Keratinocyte (primary cell): ENCODE measurements around the gene VWDE. TPM values are rescaled to one million over a fixed set of nuclear protein-coding genes. Genes with fewer than 3 reads are reported as not detected.

Experiments used
- DNase-seq: peaks from one replicate; pipeline ENCODE4 v3.0.0-alpha.2; 2011; ENCODE audit warnings: low read depth, missing footprints, low spot score
- FAIRE-seq: peaks from 2 replicates; lab custom pipeline; 2011; peaks lifted over from hg19 to GRCh38; lab: Jason Lieb, UNC
- H2AFZ ChIP-seq: 2 replicates; pipeline ENCODE4 v1.6.0; 2012; ENCODE audit warnings: low read length, control low read depth, inconsistent platforms; ENCODE audit not compliant: control insufficient read depth
- H3K27ac ChIP-seq: 2 replicates; pipeline ENCODE4 v1.5.1; 2011; ENCODE audit warnings: low read length; ENCODE audit not compliant: control insufficient read depth, insufficient read depth
- H3K27me3 ChIP-seq: 3 replicates; pipeline ENCODE4 v1.6.0; 2011; ENCODE audit warnings: low read length; ENCODE audit not compliant: control insufficient read depth, insufficient read depth; ENCODE audit errors: extremely low read depth
- H3K36me3 ChIP-seq, 2 experiments: 2 replicates in 1 of 2; 3 replicates in 1 of 2; pipeline ENCODE4 v1.5.1; 2011; ENCODE audit warnings: low read length in 2 of 2, mild to moderate bottlenecking in 1 of 2; ENCODE audit not compliant: control insufficient read depth in 2 of 2, insufficient read depth in 2 of 2; ENCODE audit errors: extremely low read depth in 1 of 2
- H3K4me1 ChIP-seq: 3 replicates; pipeline ENCODE4 v1.5.1; 2011; ENCODE audit warnings: low read length; ENCODE audit not compliant: control insufficient read depth, insufficient read depth; ENCODE audit errors: extremely low read depth
- H3K4me2 ChIP-seq: 3 replicates; pipeline ENCODE4 v1.6.0; 2011; ENCODE audit warnings: low read depth, low read length; ENCODE audit not compliant: control insufficient read depth, insufficient read depth; ENCODE audit errors: extremely low read depth
- H3K4me3 ChIP-seq, 3 experiments: fragments of 200-600 bp in 1 of 3; sonication (generic) in 1 of 3; 2 replicates in 2 of 3; 3 replicates in 1 of 3; pipeline ENCODE4 v1.5.1; 2011 to 2016; ENCODE audit warnings: low read length in 3 of 3, mild to moderate bottlenecking in 3 of 3, control low read depth in 2 of 3, inconsistent platforms in 1 of 3, low read depth in 1 of 3, mixed read lengths in 1 of 3, mixed run types in 1 of 3, moderate library complexity in 1 of 3; ENCODE audit not compliant: control insufficient read depth in 2 of 3, insufficient read depth in 2 of 3; ENCODE audit errors: extremely low read depth in 1 of 3
- H3K79me2 ChIP-seq: 2 replicates; pipeline ENCODE4 v1.6.0; 2012; ENCODE audit warnings: low read length; ENCODE audit not compliant: control insufficient read depth, insufficient read depth
- H3K9ac ChIP-seq: 3 replicates; pipeline ENCODE4 v1.6.0; 2011; ENCODE audit warnings: low read length; ENCODE audit not compliant: control insufficient read depth, insufficient read depth; ENCODE audit errors: extremely low read depth
- H3K9me1 ChIP-seq: 3 replicates; pipeline ENCODE4 v1.6.0; 2011; ENCODE audit warnings: low read length; ENCODE audit not compliant: control insufficient read depth, insufficient read depth; ENCODE audit errors: extremely low read depth
- H3K9me3 ChIP-seq: 2 replicates; pipeline ENCODE4 v1.5.1; 2012; ENCODE audit warnings: low read depth, low read length; ENCODE audit not compliant: control insufficient read depth
- H4K20me1 ChIP-seq: 3 replicates; pipeline ENCODE4 v1.6.0; 2011; ENCODE audit warnings: low read length; ENCODE audit not compliant: control insufficient read depth, insufficient read depth; ENCODE audit errors: extremely low read depth
- CTCF ChIP-seq, 3 experiments: IDR thresholded peaks in 1 of 3; conservative IDR thresholded peaks in 1 of 3; optimal IDR thresholded peaks in 1 of 3; 2 replicates in 2 of 3; 3 replicates in 1 of 3; pipeline versions ENCODE3 to v1.5.1; 2011; ENCODE audit warnings: low read length in 3 of 3, mild to moderate bottlenecking in 3 of 3, moderate library complexity in 2 of 3, control low read depth in 1 of 3, inconsistent platforms in 1 of 3; ENCODE audit not compliant: insufficient read depth in 2 of 3; ENCODE audit errors: extremely low read depth in 1 of 3
- EZH2 ChIP-seq: IDR thresholded peaks from one replicate; pipeline ENCODE4 v1.6.1; 2012; ENCODE audit warnings: inconsistent platforms, mild to moderate bottlenecking, low read length, moderate library complexity
- dilution Hi-C: fragments of 300-500 bp; cut with MboI; formaldehyde crosslinking; loops from one replicate; pipeline ENCODE4 v1.7.0; 2020; ENCODE audit warnings: low sequenced_read_pairs; ENCODE audit not compliant: extremely low pct_ligation_motif_present
- polyA plus RNA-seq, 5 experiments: library from polyadenylated mRNA; depleted of rRNA in 3 of 5; stranded (reverse) in 3 of 5; stranded (forward) in 1 of 5; unstranded in 1 of 5; fragments of >200 nt; gene quantifications; 1 replicate in 1 of 5; 2 replicates in 3 of 5; 3 replicates in 1 of 5; pipeline versions ENCODE4 v1.2.1 to v1.2.3, GENCODE V29; 2011 to 2012; ENCODE audit warnings: missing spikeins in 2 of 5, low read depth in 1 of 5, low replicate concordance in 1 of 5

The VWDE gene
- polyA plus RNA-seq, 1 donor (not counting 4 experiments of a cell fraction or from before 2014, with no cell fraction given): 0.01 TPM

- no peak for DNase-seq
- Histone ChIP-seq H4K20me1 (no peaks in the 10 kb centered on the region), H3K4me1 (peaks cover 13% of the 10 kb centered on the region), H2AFZ (no peak overlapping the region), H3K9me1 (no peaks in the 10 kb centered on the region), H3K9me3 (no peaks in the 10 kb centered on the region), H3K27ac (no peak overlapping the region), H3K4me2 (no peak overlapping the region), H3K36me3 (no peaks in the 10 kb centered on the region), H3K27me3 (no peaks in the 10 kb centered on the region), H3K9ac (no peak overlapping the region), H3K4me3 (no peak overlapping the region), H3K79me2 (no peaks in the 10 kb centered on the region)
- dilution Hi-C loops: no loop called here
- TF ChIP-seq CTCF (optimal IDR thresholded peaks at IDR 0.05 in 1 of 3, IDR thresholded peaks at IDR 0.05 in 1 of 3, conservative IDR thresholded peaks at IDR 0.05 in 1 of 3; ENCODE audit: extremely low read depth in 1 of 3, insufficient read depth in 2 of 3, low read length in 3 of 3) (no peak), EZH2 (no peak)
- FAIRE-seq: no peak
These were observed 104.3 kb downstream of the VWDE start for GRCh38 chr7:12299367-12299766.

GRCh38 chr7:12297283-12298108 lies 106.2 kb downstream of the VWDE start:
- H3K27me3 ChIP-seq: no peaks in the 10 kb centered on the region
- no peaks in the 10 kb centered on the region for H3K36me3 ChIP-seq
- no peak overlapping the region for H3K9ac ChIP-seq
- H3K27ac ChIP-seq: no peak overlapping the region
- H3K4me1 ChIP-seq: peaks cover 3% of the 10 kb centered on the region
- H3K4me2 ChIP-seq: no peak overlapping the region
- H3K79me2 ChIP-seq: no peaks in the 10 kb centered on the region
- H4K20me1 ChIP-seq: no peaks in the 10 kb centered on the region
- no peaks in the 10 kb centered on the region for H3K9me3 ChIP-seq
- no peaks in the 10 kb centered on the region for H3K9me1 ChIP-seq
- H3K4me3 ChIP-seq: no peak overlapping the region
- DNase-seq (no peak), FAIRE-seq (peak; percentile 36)
- TF ChIP-seq EZH2 (no peak), CTCF (optimal IDR thresholded peaks at IDR 0.05 in 1 of 3, IDR thresholded peaks at IDR 0.05 in 1 of 3, conservative IDR thresholded peaks at IDR 0.05 in 1 of 3; ENCODE audit: extremely low read depth in 1 of 3, insufficient read depth in 2 of 3, low read length in 3 of 3) (no peak)
- H2AFZ ChIP-seq: no peak overlapping the region
- dilution Hi-C loops: no loop called here
